Dedifferentiated amniotic fluid mesenchymal stem cell (primary cell): ENCODE results near the gene CYP2E1.
"Not testable (repeated sequence)": the region's sequence is repeated elsewhere in the genome, so short reads cannot be mapped to it uniquely, and the experiment has no call there.

Experiments used
- DNase-seq: peaks from one replicate; pipeline ENCODE4 v3.0.0-alpha.2; 2016; ENCODE audit errors: extremely low spot score

Gene CYP2E1

DNA sequence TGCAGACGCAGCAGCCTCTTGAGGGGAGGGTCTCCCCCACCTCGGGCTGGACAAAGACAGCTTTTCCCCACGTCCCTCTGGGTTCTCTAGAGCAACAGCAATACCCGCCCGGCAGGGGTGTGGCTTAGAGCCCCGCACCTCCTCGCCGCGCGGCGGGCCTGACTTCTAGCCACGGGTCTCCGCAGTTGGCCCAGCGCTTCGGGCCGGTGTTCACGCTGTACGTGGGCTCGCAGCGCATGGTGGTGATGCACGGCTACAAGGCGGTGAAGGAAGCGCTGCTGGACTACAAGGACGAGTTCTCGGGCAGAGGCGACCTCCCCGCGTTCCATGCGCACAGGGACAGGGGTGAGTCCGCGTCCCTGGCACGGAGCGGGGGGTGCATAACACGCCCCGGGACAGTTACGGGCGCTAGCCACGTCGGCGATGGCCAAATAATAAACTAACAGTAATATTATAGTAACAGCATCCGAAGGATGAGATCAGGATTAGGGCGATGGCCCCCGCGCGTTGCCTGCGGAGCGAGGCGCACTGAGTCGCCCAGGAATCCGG lies 1.2 kb downstream of the CYP2E1 start:
- no peak for DNase-seq

- DNase-seq, result no peak
Measured at GRCh38 chr10:133528845-133529575, 1.8 kb downstream of the CYP2E1 start.

GRCh38 chr10:133529576-133529946 lies 2.4 kb downstream of the CYP2E1 start:
- DNase-seq, result no peak

GRCh38 chr10:133530506-133530905 lies 3.3 kb downstream of the CYP2E1 start:
- no peak for DNase-seq

GRCh38 chr10:133532871-133533270 lies 5.7 kb downstream of the CYP2E1 start:
- no peak for DNase-seq

DNA sequence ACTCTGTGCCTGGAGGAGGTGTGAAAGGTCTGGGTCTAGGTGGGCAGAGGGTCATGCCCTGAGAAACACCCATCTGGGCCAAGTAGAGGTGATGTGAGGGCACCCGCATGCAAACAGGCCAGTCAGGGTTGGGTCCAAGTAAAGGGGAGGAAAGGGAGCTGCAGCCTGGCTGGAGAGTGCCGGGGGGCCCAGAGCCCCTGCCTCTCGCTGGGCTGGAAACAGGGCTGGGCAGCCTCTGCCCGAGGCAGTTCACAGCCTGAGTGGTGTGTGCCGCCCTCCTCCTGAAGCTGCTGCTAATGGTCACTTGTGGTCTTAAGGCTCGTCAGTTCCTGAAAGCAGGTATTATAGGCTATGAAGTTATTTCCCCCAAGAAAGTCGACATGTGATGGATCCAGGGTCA lies 7.3 kb downstream of the CYP2E1 start:
- DNase-seq, result no peak

- no peak for DNase-seq
Measured at GRCh38 chr10:133536198-133536597, 9.0 kb downstream of the CYP2E1 start.

GRCh38 chr10:133537546-133538545 lies 10.7 kb downstream of the CYP2E1 start:
- no peak for DNase-seq

GRCh38 chr10:133541441-133541975 lies 14.3 kb downstream of the CYP2E1 start:
- DNase-seq, result not testable (repeated sequence)

DNA sequence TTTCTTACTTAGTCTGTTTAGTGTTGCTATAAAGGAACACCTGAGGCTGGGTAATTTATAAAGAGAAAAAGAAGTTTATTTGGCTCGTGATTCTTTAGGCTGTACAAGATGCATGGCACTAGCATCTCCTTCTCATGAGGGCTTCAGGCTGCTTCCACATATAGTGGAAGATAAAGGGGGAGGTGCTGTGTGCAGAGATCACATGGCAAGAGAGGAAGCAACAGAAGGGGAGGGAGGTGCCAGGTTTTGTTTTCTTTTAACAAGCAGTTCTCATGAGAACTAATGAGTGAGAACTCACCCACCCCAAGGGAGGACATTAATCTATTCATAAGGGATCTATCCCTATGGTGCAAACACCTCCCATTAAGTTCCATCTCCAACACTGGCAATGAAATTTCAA lies 17.3 kb downstream of the CYP2E1 start:
- no peak for DNase-seq

- no peak for DNase-seq
Measured at GRCh38 chr10:133554600-133554999, 27.4 kb downstream of the CYP2E1 start.

- DNase-seq, result no peak
Measured at GRCh38 chr10:133555521-133555920, 28.4 kb downstream of the CYP2E1 start.

GRCh38 chr10:133557381-133557780 lies 30.2 kb downstream of the CYP2E1 start:
- no peak for DNase-seq

- no peak for DNase-seq
Measured at GRCh38 chr10:133559216-133559615, 32.1 kb downstream of the CYP2E1 start.

- no peak for DNase-seq
Measured at GRCh38 chr10:133564816-133565215, 37.7 kb downstream of the CYP2E1 start.

DNA sequence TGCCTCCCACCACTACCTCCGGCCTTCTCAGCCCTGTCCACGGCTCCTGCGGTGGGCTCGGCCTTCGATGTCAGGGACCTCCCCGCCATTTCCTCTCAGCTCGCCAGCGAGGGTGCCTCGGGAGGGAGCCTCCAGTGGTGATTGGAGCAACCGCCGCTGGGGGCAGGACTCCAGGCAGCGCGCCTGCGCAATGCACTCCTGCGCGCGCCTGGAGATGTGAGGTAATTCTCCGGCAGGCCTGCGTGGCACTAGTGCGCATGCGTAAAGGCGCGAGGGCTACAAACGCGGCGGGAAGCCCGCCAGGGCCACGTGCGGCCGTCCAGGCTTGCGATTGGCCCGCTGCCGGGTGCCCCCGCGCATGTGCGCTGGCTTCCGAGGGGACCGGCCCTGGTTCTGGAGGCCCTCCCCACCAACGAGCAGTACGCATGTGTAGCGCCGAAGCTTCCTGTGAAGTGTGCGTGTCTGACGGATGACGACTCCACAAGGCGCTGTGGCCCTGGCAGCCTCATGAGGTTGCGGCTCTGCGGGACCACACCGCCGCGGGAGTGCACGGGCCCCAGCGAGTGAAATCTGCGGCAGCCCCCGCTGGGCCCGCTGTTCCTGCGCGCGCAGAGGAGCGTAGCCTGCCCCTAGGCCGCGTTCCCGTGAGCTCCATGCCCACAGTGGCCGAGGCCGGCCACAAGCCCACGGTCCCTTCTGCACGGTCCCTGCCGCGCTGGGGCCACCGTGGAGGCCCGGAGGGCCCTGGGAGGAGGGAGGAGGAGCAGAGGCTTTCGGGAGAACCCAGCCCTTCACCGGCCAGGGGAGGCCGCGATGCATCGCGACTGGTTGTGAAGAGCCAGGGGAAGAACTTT lies 38.5 kb downstream of the CYP2E1 start, which contains the start of gene SYCE1:
SYCE1 (minus strand) TSS at position 143 of the 854 bp plus-strand sequence; CDS start at position 89, 54 bp downstream.
- DNase-seq, result no peak

DNA sequence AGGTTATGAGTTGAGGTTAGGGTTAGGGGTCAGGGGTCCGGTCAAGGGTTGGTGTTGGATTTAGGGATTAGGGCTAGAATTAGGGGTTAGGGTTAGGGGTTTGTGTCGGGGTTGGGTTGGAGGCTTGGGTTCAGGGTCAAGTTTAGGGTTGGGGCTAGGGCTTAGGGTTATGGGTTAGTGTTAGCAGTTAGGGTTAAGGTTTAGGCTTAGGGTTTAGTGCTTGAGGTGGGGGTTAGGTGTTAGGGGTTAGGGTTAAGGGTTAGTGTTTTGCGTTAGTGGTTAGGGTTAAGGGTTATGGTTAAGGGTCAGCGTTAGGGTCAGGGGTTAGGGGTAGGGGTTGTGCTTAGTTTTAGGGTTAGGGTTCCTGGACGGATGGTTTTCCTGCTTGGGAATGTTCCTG lies 40.0 kb downstream of the CYP2E1 start:
- DNase-seq, result no peak

DNA sequence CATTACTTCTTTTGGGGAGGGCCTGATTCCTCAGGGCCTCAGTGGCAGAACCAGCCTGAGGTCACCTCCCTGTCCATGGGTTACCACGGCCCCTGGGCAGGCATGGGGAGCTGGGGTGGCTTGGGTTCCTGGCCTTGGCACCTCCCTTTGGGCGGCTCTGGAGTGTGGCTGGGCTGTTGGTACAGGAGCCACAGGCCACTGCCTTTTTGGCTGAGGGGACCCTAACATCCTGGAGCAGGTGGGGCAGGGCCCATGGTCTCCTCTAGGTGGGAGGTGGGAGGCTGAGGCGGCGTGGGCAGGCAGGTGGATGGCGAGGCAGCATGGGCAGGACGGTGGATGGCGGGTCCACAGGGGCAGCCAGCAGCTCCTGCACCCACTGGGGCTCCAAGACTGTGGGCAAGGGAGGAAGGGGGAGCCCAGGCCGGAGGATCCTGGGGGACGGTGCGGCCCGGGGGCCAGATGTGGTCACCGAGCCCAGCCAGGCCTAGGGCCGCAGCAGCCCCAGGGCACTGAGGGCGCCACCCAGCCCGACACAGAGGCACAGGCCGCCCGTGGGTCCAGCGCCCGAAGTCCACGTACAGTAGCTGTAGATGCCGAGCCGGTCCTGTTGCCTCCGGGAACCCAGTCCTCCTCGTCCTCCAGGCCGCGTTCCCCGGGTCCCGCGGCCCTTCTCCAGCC lies 40.6 kb downstream of the CYP2E1 start:
- no peak for DNase-seq

- DNase-seq, result no peak
Measured at GRCh38 chr10:133568287-133568614, 41.1 kb downstream of the CYP2E1 start.

DNA sequence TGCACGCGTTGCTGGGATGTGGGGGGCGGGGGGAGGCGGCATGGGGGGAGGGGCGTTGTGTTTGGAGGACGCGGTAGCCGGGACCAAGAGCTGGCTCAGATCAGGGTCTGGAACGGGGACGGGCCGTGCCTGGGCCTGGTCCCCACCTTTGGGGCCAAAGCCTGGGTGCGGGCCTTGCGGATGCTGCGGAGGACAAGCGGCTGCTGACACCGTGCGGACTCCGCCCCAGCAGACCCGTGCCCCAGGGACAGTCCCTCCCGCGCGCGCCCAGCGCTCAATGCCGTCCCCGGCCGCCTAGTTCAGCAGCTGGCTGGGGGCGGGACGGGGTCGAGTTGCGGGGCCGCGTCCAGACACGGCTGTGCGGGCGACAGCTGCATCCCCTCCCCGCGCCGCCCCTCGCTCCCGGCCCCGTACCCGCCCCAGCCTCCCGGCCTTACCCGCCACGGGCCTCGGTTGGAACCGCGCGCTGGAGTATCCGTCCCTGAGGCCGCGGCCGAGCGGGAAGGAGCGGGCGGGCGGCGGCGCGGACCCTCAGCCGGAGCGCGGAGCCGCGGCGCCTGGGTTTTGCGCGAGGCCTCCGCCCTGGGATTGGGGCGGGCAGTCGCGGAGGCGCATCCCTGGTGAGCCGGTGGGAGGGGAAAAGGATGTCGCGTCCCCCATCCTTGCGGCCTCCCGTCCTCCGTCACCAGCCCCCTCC lies 41.8 kb downstream of the CYP2E1 start:
- DNase-seq, result not testable (repeated sequence)
